HG02623 (cell line): ENCODE data around the gene CHGA.

Experiments used
- ATAC-seq: cut with Tn5 transposase; IDR thresholded peaks from one replicate; pipeline ENCODE4 v1.9.1; 2021; ENCODE audit warnings: moderate library complexity; ENCODE audit not compliant: unreplicated experiment

Gene CHGA

DNA sequence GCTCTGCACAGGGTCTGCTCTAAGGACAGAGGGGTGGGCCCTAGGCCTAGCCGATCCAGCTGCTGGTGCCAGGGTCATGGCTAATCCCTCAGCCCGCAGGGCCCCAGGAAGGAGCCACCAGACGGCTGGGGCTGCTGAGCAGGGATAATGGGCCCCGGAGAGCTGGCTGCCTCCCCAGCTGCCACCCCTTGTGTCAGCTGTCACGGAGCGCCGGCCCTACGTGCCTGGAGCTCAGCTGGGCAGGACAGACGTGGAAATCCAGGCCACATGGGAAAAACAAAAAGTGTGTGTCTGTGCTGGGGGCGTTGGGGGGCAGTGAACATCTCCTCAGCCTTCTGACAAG is 36.2 kb downstream of the CHGA start:
- no peak for ATAC-seq

DNA sequence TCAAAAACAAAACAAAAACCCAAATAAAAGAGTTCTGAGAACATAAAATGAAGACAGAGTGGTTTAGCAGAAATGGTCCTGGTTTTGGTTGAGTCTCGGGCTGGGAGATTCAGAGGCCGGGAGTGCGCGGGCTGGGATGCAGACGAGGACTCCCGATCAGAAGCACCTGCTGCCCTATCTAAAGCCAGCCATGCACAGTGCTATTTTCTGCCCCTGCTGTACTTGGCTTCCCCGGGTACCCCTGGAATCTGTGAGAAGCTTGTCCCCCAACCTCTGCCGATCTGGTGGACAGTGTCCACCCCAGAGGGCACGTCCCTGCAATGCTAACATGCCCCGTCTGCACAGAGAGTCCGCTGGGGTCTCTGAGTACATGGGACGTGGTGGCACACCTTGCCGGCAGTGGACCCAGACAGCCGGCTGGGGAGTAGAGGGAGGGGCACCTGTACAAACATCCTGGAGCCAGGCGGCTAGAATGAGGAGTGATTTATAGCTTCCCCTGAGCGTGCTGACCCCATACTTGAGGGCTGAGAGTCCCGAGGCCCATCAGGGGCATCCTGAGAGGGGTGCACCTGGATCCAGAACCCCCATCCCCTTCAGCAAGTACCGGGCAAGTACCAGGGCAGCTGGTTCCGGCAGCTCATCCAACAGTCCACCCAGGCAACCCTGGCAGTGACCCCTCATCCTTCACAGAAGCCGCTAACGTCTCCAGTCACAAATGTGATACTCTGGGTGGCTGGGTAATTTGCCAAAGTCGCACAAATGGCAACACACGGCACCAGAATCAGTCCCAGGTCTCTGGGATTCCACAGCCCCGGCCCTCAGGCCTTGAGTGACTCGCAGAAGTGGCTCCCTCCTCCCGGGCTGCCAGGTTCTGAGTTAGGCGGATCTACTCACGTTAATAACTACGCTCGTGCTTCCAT is 37.1 kb downstream of the CHGA start:
- ATAC-seq: no peak

DNA sequence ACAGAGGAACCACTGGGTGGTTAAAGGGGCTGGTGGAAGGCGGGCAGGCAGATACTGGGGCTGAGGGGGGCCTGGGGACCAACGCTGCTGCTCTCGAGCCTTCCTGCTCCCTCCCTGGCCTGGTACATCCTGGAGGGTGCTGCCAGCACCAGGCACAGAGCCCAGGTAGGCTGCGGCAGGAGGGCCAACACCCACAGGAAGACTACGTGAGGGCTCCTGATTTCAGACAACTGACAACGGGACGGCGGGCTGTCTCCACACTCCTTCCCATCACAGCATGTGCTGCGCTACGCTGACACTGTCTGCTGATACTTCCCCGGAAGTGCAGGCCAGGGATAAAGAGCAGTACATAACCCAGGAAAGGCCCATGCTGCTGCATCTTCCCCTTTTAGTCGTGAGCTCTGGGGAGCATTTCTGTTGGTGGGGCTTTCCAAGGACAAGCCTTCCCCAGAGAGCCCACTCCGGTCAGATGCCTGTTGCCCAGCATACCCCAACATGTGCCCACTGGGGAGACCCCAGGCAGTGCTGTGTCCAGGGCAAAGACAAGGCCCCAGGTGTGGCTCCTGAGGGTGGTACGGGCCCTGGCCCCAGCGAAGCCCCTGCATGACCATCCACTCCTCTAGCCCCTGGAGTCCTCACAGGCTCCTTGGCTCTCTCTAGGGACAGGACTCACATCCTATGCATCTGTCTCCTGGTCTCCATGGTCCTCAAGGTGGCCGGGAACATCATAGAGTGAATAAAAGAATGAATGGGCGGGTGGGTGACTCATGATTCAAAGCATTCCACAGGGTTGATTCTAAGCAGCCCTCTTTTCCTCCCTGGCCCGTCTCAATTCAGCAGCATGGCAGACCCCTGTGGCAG is 38.0 kb downstream of the CHGA start:
- no peak for ATAC-seq

DNA sequence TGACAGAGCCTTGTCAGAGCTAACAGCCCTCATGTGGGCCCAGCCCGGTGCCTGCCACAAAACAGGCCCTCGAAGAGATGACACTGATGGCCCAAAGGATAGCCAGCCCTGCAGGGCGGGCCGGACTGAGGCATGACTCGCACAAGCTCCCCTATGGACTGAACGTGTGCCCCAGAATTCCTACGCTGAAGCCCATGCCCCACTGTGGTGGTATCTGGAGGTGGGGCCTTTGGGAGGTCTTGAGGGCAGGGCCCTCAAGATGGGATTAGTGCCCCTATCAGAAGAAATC is 38.6 kb downstream of the CHGA start:
- no peak for ATAC-seq

DNA sequence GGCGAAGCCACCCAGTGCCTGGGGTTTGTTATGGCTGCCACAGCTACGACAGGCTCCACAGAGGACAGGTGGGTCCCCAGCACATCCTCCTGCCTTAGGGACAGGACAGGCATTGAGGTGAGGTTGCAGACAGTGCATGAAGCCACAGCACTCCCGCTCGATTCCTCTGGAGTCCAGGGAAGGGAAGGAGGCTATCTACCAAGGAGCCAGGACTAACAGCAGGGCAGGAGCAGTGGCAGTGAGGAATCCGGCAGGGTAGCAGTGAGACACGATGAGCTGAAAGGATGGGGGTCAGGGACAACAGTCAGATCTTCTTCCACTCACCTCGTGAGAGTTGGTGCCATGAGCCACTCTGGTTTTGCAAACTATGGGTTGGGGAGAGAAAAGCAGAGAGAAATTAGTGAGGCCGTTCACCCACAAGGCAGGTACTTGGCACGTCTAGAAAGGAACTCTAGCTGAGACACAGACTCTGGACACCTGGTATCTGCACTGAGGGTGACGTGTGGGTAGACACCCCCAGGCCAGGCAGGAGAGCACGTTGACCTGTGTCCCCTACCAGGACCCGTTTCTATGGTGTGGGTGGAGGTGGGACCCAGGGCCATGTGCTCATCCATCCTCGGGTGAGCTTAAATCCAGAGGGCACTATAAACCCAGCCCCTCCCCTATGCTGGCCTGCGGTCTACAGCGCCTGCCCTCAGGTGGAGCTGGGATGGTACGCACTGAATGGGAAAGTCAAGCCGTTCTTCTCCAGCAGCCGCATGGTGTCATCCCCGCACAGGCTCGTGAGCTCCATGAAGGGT is 39.3 kb downstream of the CHGA start:
- no peak for ATAC-seq

DNA sequence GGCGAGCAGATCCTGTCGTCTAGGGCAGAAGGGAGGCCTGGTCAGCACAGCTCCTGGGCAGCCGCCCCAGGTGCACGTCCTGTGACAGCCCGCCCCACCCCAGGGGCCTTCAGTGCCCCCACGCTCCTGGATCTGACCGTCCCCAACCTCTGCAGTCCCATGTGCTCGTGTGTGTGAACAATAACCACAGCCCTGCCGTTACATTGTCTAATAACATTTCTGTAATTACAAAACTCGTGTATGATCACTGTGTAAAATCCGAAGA is 39.8 kb downstream of the CHGA start:
- no peak for ATAC-seq

DNA sequence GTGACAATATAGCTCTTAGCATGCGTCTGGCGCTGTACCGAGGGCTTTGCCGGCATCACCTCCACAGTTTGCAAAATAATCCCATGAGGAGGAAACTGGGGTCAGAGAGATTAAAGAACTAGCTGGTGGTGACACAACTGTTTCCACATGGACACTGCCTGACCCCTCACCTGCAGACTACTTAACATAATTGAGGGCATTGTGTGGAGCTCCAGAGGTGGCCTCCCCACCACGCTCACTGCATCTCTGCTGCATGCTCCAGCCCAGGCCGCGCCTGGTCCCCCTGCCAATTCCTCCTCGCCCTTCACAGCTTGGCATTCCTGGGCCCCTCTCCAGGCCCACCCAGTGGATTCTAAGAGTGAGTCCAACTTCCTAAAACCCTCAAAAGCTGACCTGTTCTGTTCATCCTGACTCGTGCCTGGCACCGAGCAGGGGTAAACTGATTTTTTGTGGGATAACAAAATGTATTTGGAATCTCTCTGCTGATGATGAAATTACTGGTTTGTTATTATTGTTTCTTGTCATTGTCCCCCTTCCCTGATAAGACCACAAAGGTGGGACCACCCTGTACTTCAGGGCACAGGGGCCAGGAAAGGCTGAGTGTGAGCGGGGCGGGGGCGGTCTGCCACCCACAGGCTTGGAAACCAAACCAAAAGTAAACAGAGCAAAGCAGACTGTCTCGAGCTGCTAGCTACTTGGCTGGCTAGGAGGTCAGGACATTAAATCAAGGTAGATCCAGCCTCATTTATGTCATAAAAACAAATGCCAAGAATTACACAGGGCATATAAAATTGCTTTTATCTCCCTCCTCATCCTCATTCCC is 40.6 kb downstream of the CHGA start:
- ATAC-seq: no peak

DNA sequence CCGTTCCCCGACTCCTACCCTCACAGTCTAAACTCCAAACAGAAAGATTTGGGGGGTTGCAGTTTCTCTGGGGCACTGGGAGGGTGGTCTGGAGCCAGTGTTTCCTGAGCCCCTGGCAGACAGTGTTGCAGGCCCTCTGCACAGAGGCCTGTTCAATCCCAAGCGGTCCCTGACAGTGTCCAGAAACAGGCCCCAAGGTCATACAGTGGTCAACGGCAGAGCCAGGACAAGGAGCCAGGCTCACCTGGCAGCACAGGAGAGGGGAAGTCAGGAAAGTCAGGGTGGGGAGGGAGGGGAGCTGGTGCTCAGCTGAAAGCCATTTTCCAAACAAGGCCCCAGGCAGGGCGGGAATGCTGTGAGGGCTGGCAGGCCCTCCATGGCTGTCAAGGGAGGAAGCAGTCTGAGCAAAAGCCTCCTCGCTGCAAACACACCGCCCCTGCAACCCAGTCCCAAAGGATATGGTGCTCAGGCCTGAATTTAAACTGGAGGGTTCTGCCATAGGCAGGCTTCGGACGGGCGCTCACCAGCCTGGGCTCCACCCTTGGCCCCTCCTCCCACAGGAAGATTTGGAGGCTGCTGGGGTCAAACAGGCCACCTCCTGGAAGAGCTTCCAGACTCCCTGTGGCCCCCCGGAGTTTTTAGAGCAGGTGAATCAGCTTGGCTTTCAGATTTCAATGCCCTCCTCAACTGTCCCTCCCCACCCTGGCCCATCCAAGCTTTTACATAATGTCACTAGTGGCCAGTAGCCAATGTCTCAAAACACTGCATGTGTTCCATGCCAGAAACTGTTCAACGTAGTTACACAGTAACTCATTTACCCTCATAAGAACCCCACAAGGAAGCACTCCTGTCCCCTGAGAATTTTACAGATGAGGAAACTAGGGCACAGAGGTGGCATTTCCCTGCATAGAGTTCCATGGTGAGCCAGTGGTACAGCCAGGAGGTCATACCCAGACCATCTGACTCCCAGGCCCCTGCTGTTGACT is 41.5 kb downstream of the CHGA start:
- no peak for ATAC-seq

DNA sequence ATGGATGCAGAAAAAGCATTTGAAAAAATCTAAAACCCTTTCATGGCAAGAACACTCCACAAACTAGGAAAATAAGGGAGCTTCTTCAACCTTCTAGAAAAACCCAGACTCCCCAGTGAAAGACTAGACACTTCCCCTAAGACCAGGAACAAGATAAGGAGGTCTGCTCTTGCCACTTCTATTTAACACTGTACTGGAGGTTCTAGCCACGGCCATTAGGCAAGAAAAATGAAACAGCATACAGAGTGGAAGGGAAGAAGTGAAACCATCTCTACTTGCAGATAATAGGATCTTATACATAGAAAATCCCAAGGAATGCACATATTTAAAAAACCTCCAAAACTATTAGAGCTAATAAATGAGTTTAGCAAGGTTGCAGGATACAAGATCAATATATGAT is 42.3 kb downstream of the CHGA start:
- ATAC-seq: no peak

DNA sequence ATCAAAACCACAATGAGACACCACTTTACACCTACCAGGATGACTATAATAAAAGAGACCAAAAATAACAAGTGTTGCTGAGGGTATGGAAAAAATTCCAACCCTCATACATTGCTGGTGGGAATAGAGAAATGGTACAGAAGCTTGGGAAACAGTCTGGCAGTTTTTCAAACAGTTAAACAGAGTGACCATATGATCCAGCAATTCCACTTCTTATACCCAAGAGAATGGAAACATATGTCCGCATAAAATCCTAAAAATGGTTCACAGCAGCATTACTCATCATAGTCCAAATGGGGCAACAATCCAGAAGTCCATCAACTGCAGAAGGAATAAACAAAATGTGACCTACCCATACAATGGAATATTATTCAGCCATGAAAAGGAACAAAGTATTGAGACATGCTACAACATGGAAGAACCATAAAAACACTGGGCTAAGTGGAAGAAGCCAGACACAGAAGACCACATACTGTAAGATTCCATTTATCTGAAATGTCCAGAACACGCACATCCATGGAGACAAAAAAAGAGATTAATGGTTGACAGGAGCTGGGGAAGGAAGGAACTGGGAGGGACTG is 44.5 kb downstream of the CHGA start:
- ATAC-seq: no peak

DNA sequence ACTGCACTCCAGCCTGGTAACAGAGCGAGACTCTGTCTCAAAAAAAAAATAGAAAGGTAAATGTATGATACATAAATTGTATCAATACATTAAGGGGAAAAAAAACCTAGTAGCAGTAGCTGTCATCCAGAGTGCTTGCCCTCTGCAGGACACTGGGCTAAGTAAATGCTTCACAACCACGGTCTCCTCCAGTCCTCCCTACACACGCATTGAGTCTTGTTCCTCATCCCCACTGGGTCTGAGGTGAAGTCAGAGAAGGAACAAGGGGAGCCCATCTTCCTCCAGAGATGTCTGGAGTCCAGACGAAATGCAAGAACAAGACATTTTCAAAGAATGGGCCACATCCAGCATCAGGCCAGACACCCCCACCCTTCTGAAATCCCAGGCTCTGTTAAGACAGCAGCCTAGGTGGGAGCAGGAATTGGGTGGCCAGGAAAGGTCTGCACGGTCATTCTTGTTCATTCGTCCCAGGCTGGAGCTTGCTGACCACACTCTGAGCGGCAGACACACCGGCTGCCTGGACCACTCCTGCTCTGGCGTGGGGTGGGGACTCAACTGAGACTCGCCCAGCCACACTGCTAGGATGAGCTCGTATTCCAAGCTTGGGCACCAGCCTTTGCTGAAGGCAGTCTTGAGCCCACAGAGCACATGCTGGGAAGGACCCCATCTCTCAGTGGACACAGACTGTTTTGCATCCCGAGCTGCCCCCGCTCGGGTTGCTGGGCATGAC is 45.5 kb downstream of the CHGA start:
- ATAC-seq: no peak

DNA sequence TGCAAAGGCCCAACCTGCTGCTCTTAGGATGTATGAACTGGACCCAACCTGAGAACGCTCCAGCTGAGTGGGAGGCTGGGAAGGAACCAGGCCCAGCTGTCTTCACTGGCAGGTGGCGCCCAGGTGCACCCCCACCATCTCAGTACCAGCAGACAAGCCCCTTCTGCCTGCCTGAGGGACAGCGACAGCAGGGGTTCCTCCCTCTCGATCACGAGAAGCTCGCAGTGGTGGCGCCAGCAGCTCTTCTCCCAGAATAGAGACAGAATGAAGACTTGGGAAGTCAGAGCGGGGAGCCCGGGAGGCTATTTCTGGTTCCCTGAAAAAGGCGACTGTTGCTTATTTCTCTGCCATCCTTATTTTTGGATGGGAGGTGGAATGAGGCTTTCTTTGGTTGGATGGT is 46.5 kb downstream of the CHGA start:
- no peak for ATAC-seq

DNA sequence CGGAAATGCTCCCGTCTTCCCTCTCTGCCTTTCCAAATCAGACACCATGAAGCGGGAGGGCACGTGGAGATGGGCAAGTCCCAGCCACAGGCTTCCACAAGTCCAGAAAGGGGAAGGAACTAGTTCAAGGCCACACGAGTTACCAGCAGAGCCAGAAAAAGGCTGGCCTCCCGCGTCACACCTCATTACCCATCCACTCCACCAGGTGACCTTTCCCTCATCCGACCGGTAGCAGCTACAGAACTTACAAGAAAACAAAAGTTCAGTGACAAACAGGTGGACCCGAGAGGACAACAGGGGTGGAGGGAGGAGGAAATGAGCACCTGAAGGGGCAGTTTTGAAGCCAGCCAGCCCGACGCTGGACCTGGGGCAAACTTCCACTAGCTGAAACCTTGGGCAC is 46.9 kb downstream of the CHGA start:
- ATAC-seq: no peak

DNA sequence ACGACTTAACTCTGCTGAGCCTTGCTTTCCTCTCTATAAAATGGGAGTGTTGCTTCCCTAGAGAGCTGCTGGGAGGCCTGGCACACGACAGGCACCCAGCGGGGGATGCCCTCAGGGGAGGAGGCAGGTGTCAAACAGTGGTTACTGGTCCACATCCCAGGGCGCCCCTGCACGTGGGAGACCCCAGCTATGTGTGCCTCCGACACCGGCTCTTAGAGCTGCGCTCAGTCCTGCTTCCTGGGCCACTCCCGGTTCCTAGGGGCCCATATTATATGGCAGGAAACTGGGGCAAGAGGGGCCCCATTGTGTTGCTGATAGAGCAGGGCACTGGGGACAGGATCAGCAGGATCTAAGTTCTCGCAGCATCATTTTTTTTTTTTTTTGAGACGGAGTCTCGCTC is 47.3 kb downstream of the CHGA start:
- ATAC-seq: no peak

DNA sequence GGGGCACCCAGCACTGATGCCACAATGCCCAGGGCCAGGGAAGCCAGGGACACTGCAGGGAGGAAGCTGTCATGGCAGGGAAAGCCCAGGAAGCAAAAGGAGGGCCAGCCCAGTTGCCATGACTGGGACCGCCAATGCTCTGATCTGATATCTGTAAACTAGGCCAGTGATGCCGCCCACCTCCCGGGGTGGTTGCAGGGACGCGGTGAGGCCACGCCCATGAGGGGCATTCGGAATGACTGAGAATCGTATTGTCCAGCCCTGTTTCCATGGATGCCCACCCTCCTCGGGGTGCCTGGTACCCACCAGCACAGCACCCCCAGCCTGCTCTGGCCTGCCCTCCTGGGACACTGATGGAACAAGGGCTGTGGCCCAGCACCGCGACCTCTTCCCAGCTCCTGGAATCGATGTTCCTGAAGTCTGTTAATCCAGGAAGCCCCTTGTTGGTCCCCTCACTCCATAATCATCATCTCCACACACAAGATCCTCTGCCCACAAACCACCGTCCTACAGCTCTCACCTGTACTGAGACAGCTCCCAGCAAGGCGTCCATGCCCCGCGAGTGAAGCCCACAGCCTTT is 48.7 kb downstream of the CHGA start:
- no peak for ATAC-seq

DNA sequence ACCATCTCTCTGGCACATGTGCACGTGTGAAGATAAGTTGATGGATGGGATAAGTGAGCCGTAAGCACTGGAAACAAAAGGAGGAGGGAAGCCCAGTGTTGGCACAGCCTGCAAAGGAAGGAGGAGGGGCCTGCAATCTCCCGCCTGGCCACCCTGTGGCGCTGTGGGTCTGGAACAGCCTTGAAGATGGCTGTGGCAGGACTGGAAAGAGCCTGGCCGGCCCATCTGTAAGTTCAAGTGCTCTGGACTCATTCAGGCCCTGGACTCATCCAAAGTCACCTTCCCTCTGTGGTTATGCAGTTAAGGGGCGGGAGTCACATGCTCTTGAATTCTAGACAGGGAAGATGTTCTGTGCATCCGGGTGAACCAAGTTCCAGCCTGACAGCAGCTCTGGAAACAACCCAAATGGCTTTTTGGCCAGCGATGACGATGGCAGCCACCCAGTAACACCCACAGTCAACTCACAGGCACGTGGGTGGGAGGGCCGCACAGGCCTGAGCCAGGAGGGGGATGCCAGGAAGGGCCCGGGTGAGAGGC is 50.4 kb downstream of the CHGA start:
- ATAC-seq: no peak

DNA sequence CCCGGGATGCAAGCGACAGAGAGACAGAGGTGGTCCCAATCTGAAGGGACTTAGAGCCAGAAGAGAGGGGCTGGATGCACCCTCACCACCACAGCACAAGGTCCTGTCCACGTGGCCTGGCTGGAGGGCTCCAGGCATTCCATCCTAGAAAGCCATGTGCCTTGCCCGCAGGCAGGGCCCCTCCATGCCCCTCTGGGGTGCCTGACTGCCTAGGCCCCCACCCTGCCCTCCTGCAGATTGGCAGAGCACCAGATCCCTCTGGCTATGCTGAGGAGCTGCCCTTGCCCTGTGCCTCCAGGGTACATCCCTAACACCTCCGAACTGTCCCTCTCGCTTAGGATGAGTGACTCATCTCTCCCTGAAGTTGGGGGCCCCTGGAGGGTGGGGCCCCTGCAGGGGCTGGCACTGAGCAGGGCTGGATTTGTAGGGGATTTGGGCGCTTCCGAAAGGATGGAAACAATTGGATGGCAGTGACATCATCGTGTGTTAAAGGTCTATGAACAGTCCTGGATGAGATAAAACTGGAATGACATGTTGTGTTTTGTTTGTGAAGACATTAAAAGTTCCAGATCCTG is 50.9 kb downstream of the CHGA start:
- ATAC-seq: no peak
